GM06990 (cell line): ENCODE results near the gene MAP3K7.

Experiments used
- DNase-seq: peaks from one replicate; pipeline ENCODE4 v3.0.0-alpha.2; 2011; ENCODE audit not compliant: insufficient read length; ENCODE audit errors: extremely low read depth
- H3K27me3 ChIP-seq: replicated peaks from 2 replicates; pipeline ENCODE4 v1.6.0; 2011; ENCODE audit warnings: low read length; ENCODE audit not compliant: control insufficient read depth, insufficient read depth
- H3K36me3 ChIP-seq: 2 replicates; pipeline ENCODE4 v1.5.1; 2011; ENCODE audit warnings: low read length; ENCODE audit not compliant: control insufficient read depth, insufficient read depth
- H3K4me3 ChIP-seq: replicated peaks from 2 replicates; pipeline ENCODE4 v1.5.1; 2011; ENCODE audit warnings: low read depth, mild to moderate bottlenecking, control low read depth, low read length
- CTCF ChIP-seq: IDR thresholded peaks from 2 replicates; pipeline ENCODE4 v1.5.1; 2011; ENCODE audit warnings: low read length, control low read depth, mild to moderate bottlenecking, inconsistent platforms; ENCODE audit not compliant: insufficient read depth, poor library complexity, severe bottlenecking

The MAP3K7 gene

GRCh38 chr6:90484903-90485302 is 102.0 kb downstream of the MAP3K7 start:
- no peaks in the 10 kb centered on the region for H3K27me3 ChIP-seq
- H3K36me3 ChIP-seq = no peaks in the 10 kb centered on the region
- no peak for DNase-seq
- H3K4me3 ChIP-seq = no peak overlapping the region
- TF ChIP-seq CTCF = no peak

- DNase-seq = no peak
- H3K27me3 ChIP-seq = no peaks in the 10 kb centered on the region
- H3K4me3 ChIP-seq = no peak overlapping the region
- TF ChIP-seq CTCF = no peak
- no peaks in the 10 kb centered on the region for H3K36me3 ChIP-seq
Observed at GRCh38 chr6:90484385-90484784, 102.5 kb downstream of the MAP3K7 start.

GRCh38 chr6:90483956-90484355 is 102.9 kb downstream of the MAP3K7 start:
- TF ChIP-seq CTCF = no peak
- no peak for DNase-seq
- Histone ChIP-seq H3K36me3 (no peaks in the 10 kb centered on the region), H3K27me3 (no peaks in the 10 kb centered on the region), H3K4me3 (no peak overlapping the region)

- Histone ChIP-seq H3K36me3 (no peaks in the 10 kb centered on the region), H3K27me3 (no peaks in the 10 kb centered on the region), H3K4me3 (no peak overlapping the region)
- DNase-seq = no peak
- no peak for TF ChIP-seq CTCF
Observed at GRCh38 chr6:90483116-90483839, 103.6 kb downstream of the MAP3K7 start.

GRCh38 chr6:90480666-90481065 is 106.2 kb downstream of the MAP3K7 start:
- Histone ChIP-seq H3K36me3 (no peaks in the 10 kb centered on the region), H3K27me3 (no peaks in the 10 kb centered on the region), H3K4me3 (no peak overlapping the region)
- no peak for TF ChIP-seq CTCF
- no peak for DNase-seq

GRCh38 chr6:90479603-90479926 is 107.3 kb downstream of the MAP3K7 start:
- H3K27me3 ChIP-seq = no peaks in the 10 kb centered on the region
- no peak for TF ChIP-seq CTCF
- no peak for DNase-seq
- H3K4me3 ChIP-seq = no peak overlapping the region
- no peaks in the 10 kb centered on the region for H3K36me3 ChIP-seq
